Inferior parietal cortex (tissue), 1 donor: Measurements from ENCODE around the gene MEIKIN.

Source experiments
- DNase-seq: peaks from one replicate; pipeline ENCODE4 v3.0.0-alpha.2; 2016; ENCODE audit errors: extremely low spot score

Gene MEIKIN

GRCh38 chr5:131773805-131774204 lies 171.7 kb downstream of the MEIKIN start:
- DNase-seq, result peak; percentile 73

GRCh38 chr5:131771692-131772091 lies 173.8 kb downstream of the MEIKIN start:
- DNase-seq, result no peak

GRCh38 chr5:131769961-131770360 lies 175.5 kb downstream of the MEIKIN start:
- DNase-seq, result no peak

GRCh38 chr5:131769336-131769735 lies 176.1 kb downstream of the MEIKIN start:
- DNase-seq, result no peak

DNA sequence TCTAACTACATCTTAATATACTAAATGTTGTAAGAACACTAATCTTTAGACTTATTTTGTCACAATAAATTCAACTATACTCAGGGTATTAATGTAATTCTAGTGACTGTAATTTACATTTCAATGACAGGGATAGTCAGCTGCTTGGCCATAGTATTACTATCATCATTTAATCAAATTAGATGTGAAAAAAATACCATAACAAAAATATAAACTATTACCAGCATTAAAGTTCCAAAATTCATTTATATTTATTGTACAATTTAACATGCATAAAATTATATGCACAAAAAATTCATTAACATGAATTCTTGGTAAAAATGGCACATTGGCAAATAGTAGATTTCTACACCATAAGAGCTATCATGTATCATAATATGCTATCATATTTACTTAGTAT lies 177.6 kb downstream of the MEIKIN start:
- no peak for DNase-seq

DNA sequence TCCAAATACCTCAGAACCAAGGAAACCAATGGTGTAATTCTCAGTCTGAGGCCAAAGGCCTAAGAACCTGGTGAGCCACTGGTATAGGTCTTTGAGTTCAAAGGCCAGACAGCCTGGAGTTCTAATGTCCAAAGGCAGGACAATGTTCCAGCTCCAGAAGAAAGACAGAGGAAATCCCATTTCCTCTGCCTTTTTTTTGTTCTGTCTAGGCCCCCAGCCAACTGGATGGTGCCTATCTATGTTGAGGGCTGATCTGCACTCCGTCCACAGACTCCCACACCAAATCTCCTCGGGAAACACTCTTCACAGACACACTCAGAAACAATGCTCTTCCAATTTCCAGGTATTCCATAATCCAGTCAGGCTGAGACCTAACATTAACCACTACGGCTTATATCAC lies 178.8 kb downstream of the MEIKIN start:
- DNase-seq, result no peak

DNA sequence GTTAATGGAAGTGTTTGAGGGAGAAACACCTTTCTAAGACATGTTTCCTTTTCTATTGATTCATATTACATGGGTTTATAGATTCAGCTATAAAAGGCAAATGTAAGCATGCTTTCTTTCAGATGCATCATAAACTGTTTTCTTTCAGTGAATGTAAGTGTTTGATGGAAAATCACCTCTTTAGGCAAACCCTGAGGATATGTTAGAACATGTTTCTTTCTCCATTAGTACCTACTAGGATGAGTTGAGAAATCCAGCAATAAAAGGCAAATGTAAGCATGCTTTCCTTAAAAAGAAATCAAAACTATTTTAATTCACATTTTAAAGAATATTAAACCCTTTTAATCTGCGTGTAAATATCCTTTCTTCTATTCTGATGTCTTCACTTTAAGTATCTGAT lies 180.2 kb downstream of the MEIKIN start:
- DNase-seq, result no peak

DNA sequence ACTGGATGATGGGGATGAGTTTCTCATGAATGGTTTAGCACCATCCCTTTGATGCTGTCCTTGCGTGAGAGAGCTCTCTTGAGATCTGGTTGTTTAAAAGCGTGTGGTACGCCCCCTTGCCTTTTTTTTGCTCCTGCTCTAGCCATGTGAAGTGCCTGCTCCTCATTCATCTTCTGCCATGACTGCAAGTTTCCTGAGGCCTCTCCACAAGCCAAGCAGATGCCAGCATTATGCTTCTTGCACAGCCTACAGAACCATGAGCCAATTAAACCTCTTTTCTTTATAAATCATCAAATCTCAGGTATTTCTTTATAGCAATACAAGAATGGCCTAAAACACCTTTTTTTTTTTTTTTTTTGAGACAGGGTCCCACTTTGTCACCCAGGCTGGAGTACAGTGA lies 181.5 kb downstream of the MEIKIN start:
- DNase-seq, result no peak

- no peak for DNase-seq
Observed at GRCh38 chr5:131760793-131761192, 184.7 kb downstream of the MEIKIN start.

GRCh38 chr5:131759704-131760103 lies 185.8 kb downstream of the MEIKIN start:
- no peak for DNase-seq

DNA sequence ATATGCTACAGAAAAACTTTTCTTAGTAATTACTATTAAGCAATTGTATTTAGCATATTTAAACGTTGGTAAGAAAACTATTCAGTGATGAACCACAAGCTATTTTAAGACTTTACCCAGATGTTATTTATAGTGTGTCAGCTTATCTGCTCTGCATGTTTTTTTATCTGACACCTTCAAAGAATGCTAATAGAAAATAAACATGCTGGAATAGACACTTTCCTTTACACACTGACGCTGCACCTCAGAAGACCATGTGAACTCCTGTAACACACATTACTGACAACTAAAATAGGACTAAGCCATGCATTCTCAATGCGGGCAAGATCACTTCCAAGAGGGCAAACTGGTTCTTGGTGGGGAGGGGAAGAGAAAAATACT lies 187.0 kb downstream of the MEIKIN start:
- DNase-seq, result no peak

- DNase-seq, result no peak
Observed at GRCh38 chr5:131757830-131758519, 187.5 kb downstream of the MEIKIN start.
